H54 (cell line): ENCODE results near the gene KRT7.
"Not testable (repeated sequence)": the region's sequence is repeated elsewhere in the genome, so short reads cannot be mapped to it uniquely, and the experiment has no call there.

Experiments used
- DNase-seq: peaks from one replicate; pipeline ENCODE4 v3.0.0; 2011; ENCODE audit warnings: low spot score, mixed read lengths; ENCODE audit not compliant: insufficient read length
- FAIRE-seq: peaks from 3 replicates; lab custom pipeline; 2011; peaks lifted over from hg19 to GRCh38; lab: Jason Lieb, UNC
- POLR2A ChIP-seq: IDR thresholded peaks from 2 replicates; pipeline ENCODE4 v1.6.1; 2011; ENCODE audit warnings: low read depth, mild to moderate bottlenecking, low read length

KRT7 gene

GRCh38 chr12:52245962-52246569 lies 13.0 kb downstream of the KRT7 start:
- no peak for TF ChIP-seq POLR2A
- DNase-seq (no peak), FAIRE-seq (no peak)

- DNase-seq (no peak), FAIRE-seq (no peak)
- TF ChIP-seq POLR2A, result no peak
Observed at GRCh38 chr12:52246720-52247621, 13.9 kb downstream of the KRT7 start.

- TF ChIP-seq POLR2A, result no peak
- no peak for FAIRE-seq
- DNase-seq, result no peak
Observed at GRCh38 chr12:52247622-52248540, 14.8 kb downstream of the KRT7 start.

GRCh38 chr12:52248541-52249461 lies 15.8 kb downstream of the KRT7 start:
- FAIRE-seq (no peak), DNase-seq (no peak)
- TF ChIP-seq POLR2A, result no peak

- no peak for TF ChIP-seq POLR2A
- FAIRE-seq (no peak), DNase-seq (no peak)
Observed at GRCh38 chr12:52249511-52250047, 16.5 kb downstream of the KRT7 start.

GRCh38 chr12:52250048-52250990 lies 17.3 kb downstream of the KRT7 start:
- DNase-seq, result no peak
- FAIRE-seq, result no peak
- no peak for TF ChIP-seq POLR2A

GRCh38 chr12:52251367-52252051 lies 18.5 kb downstream of the KRT7 start:
- no peak for FAIRE-seq
- TF ChIP-seq POLR2A, result no peak

GRCh38 chr12:52252175-52252615 lies 19.2 kb downstream of the KRT7 start:
- DNase-seq, FAIRE-seq: not testable (repeated sequence)

More at GRCh38 chr12:52251367-52252051, 18.5 kb downstream of the KRT7 start:
- DNase-seq, result no peak

GRCh38 chr12:52252728-52253343 lies 19.8 kb downstream of the KRT7 start:
- no peak for FAIRE-seq
- no peak for DNase-seq

GRCh38 chr12:52253391-52254179 lies 20.5 kb downstream of the KRT7 start:
- no peak for TF ChIP-seq POLR2A
- DNase-seq, result no peak
- no peak for FAIRE-seq

More at GRCh38 chr12:52252728-52253343, 19.8 kb downstream of the KRT7 start:
- TF ChIP-seq POLR2A, result no peak
